Measurements from ENCODE around the gene PTTG1IP2. TPM values are rescaled to one million over a fixed set of nuclear protein-coding genes. Genes with fewer than 3 reads are reported as not detected.

The PTTG1IP2 gene
- polyA plus RNA-seq, 4 donors: not detected

DNA sequence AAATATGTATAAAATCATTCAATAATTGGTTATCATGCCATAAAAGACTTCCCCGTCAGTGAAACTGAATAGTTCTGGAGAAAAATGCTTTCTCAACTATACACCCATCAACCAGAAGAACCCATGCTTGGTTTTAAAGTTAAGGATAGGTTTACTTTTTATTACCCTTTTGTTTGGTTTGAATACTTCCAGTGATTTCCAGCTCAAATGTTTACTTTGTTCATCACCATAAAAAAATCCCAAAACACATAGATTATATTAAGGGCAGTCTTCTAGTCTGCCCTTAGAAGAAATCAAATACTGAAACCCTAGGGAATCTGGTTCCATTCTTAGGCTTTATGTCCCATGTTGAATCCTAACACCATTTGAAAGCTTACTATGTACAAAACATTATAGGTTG is 49.2 kb downstream of the PTTG1IP2 start:
- Histone ChIP-seq H3K27ac (ENCODE audit: low read depth in 1 of 3, low read length in 2 of 3) (no peak overlapping the region), H3K4me1 (ENCODE audit: control insufficient read depth in 3 of 3, insufficient read depth in 2 of 3, low read depth in 1 of 3, low read length in 2 of 3) (no peaks in the 10 kb centered on the region), H3K4me3 (ENCODE audit: low read depth in 1 of 3, low read length in 3 of 3) (no peak overlapping the region), H3K36me3 (ENCODE audit: control insufficient read depth in 3 of 3, insufficient read depth in 2 of 3, low read depth in 1 of 3, low read length in 3 of 3) (no peaks in the 10 kb centered on the region), H3K27me3 (ENCODE audit: control insufficient read depth in 3 of 3, insufficient read depth in 3 of 3, low read length in 3 of 3) (no peaks in the 10 kb centered on the region), H3K9me3 (ENCODE audit: control insufficient read depth in 2 of 2, insufficient read depth in 1 of 2, low read depth in 1 of 2, low read length in 1 of 2) (no peaks in the 10 kb centered on the region)
- 65 to 84% (median 83%) methylated on average over 1 of the region's 1 CpG for WGBS, 3 donors
- no peak for DNase-seq
- no peak for FAIRE-seq

DNA sequence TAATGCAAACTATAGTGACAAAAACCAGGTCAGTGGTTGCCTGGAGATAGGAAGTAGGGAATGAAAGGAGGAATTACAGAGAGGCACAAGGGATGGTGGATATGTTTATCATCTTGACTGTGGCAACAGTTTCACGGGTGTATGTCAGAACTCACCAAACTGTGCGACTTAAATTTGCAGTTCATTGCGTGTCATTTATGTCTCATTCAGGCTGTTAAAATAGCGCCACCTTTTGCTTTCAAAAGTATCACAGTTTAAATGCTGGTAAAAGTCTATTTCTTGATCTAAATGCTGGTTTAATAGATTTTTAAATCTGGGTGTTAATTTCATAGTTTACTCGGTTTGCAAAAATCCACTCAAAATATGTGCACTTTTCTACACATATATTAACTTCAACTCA is 51.0 kb downstream of the PTTG1IP2 start:
- FAIRE-seq (no peak), DNase-seq (no peak)
- WGBS, 3 donors: 31 to 39% (median 34%) methylated on average over 5 of the region's 5 CpGs
- H3K9me3 ChIP-seq (ENCODE audit: control insufficient read depth in 2 of 2, insufficient read depth in 1 of 2, low read depth in 1 of 2, low read length in 1 of 2): no peaks in the 10 kb centered on the region
- no peaks in the 10 kb centered on the region for H3K36me3 ChIP-seq (ENCODE audit: control insufficient read depth in 3 of 3, insufficient read depth in 2 of 3, low read depth in 1 of 3, low read length in 3 of 3)
- no peaks in the 10 kb centered on the region for H3K4me1 ChIP-seq (ENCODE audit: control insufficient read depth in 3 of 3, insufficient read depth in 2 of 3, low read depth in 1 of 3, low read length in 2 of 3)
- no peak overlapping the region for H3K4me3 ChIP-seq (ENCODE audit: low read depth in 1 of 3, low read length in 3 of 3)
- no peaks in the 10 kb centered on the region for H3K27me3 ChIP-seq (ENCODE audit: control insufficient read depth in 3 of 3, insufficient read depth in 3 of 3, low read length in 3 of 3)
- H3K27ac ChIP-seq (ENCODE audit: low read depth in 1 of 3, low read length in 2 of 3): no peak overlapping the region

DNA sequence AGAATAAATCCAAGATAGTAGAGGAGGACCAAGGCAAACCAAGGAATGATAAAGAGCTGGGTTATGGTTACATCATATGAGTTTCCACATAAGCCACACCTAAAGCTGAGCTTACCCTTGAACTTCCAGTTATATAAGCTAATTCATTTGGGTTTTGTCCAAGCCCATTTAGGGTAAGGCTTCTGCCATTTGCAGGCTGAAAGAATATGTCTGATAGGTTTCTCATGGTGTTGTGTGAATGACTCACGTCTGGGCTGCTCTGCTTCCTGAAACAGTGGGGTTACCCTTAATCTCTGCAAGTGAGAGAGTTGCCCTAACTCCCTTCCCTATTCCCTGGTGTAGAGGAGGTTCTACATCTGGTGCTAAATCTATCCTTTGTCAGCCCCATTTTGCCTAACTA is 60.8 kb downstream of the PTTG1IP2 start:
- WGBS, 3 donors: 29 to 64% (median 60%) methylated on average over 1 of the region's 1 CpG
- no peaks in the 10 kb centered on the region for H3K4me1 ChIP-seq (ENCODE audit: control insufficient read depth in 3 of 3, insufficient read depth in 2 of 3, low read depth in 1 of 3, low read length in 2 of 3)
- no peak overlapping the region for H3K4me3 ChIP-seq (ENCODE audit: low read depth in 1 of 3, low read length in 3 of 3)
- no peak for DNase-seq
- FAIRE-seq: no peak
- H3K36me3 ChIP-seq (ENCODE audit: control insufficient read depth in 3 of 3, insufficient read depth in 2 of 3, low read depth in 1 of 3, low read length in 3 of 3): no peaks in the 10 kb centered on the region
- no peaks in the 10 kb centered on the region for H3K27me3 ChIP-seq (ENCODE audit: control insufficient read depth in 3 of 3, insufficient read depth in 3 of 3, low read length in 3 of 3)
- H3K27ac ChIP-seq (ENCODE audit: low read depth in 1 of 3, low read length in 2 of 3): no peak overlapping the region
- no peaks in the 10 kb centered on the region for H3K9me3 ChIP-seq (ENCODE audit: control insufficient read depth in 2 of 2, insufficient read depth in 1 of 2, low read depth in 1 of 2, low read length in 1 of 2)

DNA sequence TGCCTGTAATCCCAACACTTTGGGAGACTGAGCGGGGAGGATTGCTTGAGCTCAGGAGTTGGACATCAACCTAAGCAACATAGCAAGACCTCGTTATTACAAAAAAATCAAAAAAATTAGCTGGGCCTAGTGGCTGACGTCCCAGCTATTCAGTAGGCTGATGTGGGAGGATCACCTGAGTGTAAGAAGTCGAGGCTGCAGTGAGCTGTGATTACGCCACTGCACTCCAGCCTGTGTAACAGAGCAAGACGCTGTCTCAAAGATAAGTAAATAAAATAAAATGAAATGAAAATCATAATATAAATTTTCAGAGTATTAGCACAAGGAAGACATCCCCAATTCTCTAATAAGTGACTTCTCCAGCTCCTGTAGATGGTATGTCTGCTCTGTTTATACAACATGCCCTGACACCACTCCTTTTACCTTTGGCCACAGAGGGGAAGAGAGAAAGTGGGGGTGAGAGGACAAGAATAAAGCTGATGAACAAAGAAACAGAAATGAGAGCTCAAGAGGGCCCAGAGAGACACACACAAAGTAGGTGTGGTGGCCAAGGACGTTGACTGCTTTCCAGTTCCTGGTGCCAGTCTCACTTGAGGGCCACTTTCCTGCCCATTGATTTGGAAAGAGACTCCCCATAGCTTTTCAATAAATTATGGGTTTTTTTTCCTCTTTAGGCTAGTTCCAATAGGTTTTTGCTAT is 62.9 kb downstream of the PTTG1IP2 start:
- Histone ChIP-seq H3K27me3 (ENCODE audit: control insufficient read depth in 3 of 3, insufficient read depth in 3 of 3, low read length in 3 of 3) (no peaks in the 10 kb centered on the region), H3K27ac (ENCODE audit: low read depth in 1 of 3, low read length in 2 of 3) (no peak overlapping the region), H3K36me3 (ENCODE audit: control insufficient read depth in 3 of 3, insufficient read depth in 2 of 3, low read depth in 1 of 3, low read length in 3 of 3) (no peaks in the 10 kb centered on the region), H3K4me3 (ENCODE audit: low read depth in 1 of 3, low read length in 3 of 3) (no peak overlapping the region), H3K4me1 (ENCODE audit: control insufficient read depth in 3 of 3, insufficient read depth in 2 of 3, low read depth in 1 of 3, low read length in 2 of 3) (no peaks in the 10 kb centered on the region), H3K9me3 (ENCODE audit: control insufficient read depth in 2 of 2, insufficient read depth in 1 of 2, low read depth in 1 of 2, low read length in 1 of 2) (no peaks in the 10 kb centered on the region)
- FAIRE-seq (no peak), DNase-seq (no peak)
- WGBS, 3 donors: 73 to 81% (median 76%) methylated on average over 7 of the region's 7 CpGs

DNA sequence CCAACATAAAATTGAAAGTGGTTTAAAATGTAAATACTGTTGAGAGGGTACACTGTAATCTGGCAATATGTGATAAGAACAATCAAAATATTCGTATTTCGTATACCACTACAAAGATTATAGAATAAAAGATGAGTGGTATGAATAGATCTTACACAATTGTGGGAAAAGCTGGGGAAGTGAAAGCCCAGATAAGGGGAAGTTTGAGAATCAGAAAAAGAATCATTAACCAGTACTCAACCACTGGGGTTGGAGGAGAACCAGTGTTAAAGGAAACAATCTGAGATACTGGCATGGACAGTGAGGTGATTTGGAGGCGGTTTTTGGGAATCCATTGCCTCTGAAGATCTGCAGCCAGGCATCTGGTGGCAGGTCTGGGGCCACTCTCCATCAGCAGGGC is 67.0 kb downstream of the PTTG1IP2 start:
- no peak for DNase-seq
- H3K4me1 ChIP-seq (ENCODE audit: control insufficient read depth in 3 of 3, insufficient read depth in 2 of 3, low read depth in 1 of 3, low read length in 2 of 3): no peaks in the 10 kb centered on the region
- 77 to 78% (median 78%) methylated on average over 3 of the region's 3 CpGs for WGBS, 3 donors
- FAIRE-seq: no peak
- H3K36me3 ChIP-seq (ENCODE audit: control insufficient read depth in 3 of 3, insufficient read depth in 2 of 3, low read depth in 1 of 3, low read length in 3 of 3): no peaks in the 10 kb centered on the region
- H3K27me3 ChIP-seq (ENCODE audit: control insufficient read depth in 3 of 3, insufficient read depth in 3 of 3, low read length in 3 of 3): no peaks in the 10 kb centered on the region
- H3K4me3 ChIP-seq (ENCODE audit: low read depth in 1 of 3, low read length in 3 of 3): no peak overlapping the region
- no peak overlapping the region for H3K27ac ChIP-seq (ENCODE audit: low read depth in 1 of 3, low read length in 2 of 3)
- no peaks in the 10 kb centered on the region for H3K9me3 ChIP-seq (ENCODE audit: control insufficient read depth in 2 of 2, insufficient read depth in 1 of 2, low read depth in 1 of 2, low read length in 1 of 2)

DNA sequence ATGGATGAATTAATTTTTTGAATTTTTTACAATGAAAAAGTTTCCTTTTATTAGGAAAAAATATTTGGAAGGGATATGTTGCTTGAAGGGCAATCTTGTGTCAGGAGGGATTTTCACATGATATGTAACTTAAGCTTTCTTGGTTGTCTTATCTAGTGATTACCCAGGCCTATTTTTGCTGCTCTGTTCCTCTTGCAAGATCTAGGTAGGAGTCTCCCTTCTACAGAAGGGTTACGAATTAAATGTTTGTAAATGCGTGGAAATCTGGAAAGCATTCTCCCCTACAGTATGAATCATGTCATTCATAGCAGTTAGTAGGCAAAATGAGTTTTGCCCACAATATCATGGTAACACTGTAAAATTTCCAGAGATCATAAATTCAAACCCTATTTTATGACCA is 69.0 kb downstream of the PTTG1IP2 start:
- Histone ChIP-seq H3K4me3 (ENCODE audit: low read depth in 1 of 3, low read length in 3 of 3) (no peak overlapping the region), H3K4me1 (ENCODE audit: control insufficient read depth in 3 of 3, insufficient read depth in 2 of 3, low read depth in 1 of 3, low read length in 2 of 3) (no peaks in the 10 kb centered on the region), H3K9me3 (ENCODE audit: control insufficient read depth in 2 of 2, insufficient read depth in 1 of 2, low read depth in 1 of 2, low read length in 1 of 2) (no peaks in the 10 kb centered on the region), H3K36me3 (ENCODE audit: control insufficient read depth in 3 of 3, insufficient read depth in 2 of 3, low read depth in 1 of 3, low read length in 3 of 3) (no peaks in the 10 kb centered on the region), H3K27me3 (ENCODE audit: control insufficient read depth in 3 of 3, insufficient read depth in 3 of 3, low read length in 3 of 3) (no peaks in the 10 kb centered on the region), H3K27ac (ENCODE audit: low read depth in 1 of 3, low read length in 2 of 3) (no peak overlapping the region)
- WGBS, 3 donors: 82 to 90% (median 90%) methylated on average over 2 of the region's 2 CpGs
- DNase-seq (no peak), FAIRE-seq (no peak)

DNA sequence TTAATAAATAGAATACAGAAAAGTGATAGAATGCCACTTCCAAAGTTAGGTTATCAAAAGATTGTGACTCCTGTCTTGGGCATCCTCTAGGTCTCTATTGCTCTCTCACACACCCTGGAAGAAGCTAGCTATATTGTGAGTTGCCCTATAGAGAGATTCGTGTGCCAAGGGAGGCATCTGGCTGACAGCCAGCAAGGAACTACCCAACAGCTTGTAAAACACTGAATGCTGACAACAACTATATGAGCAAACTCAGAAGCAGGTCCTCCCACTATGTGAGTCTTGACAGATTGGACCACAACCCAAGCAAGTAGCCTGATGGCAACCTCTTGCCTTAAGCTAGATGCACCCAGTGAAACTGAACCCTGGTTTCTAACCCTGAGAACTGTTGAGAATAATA is 71.0 kb downstream of the PTTG1IP2 start:
- H3K4me3 ChIP-seq (ENCODE audit: low read depth in 1 of 3, low read length in 3 of 3): no peak overlapping the region
- WGBS, 3 donors: 0 to 33% (median 28%) methylated on average over 1 of the region's 1 CpG
- H3K4me1 ChIP-seq (ENCODE audit: control insufficient read depth in 3 of 3, insufficient read depth in 2 of 3, low read depth in 1 of 3, low read length in 2 of 3): no peaks in the 10 kb centered on the region
- no peaks in the 10 kb centered on the region for H3K27me3 ChIP-seq (ENCODE audit: control insufficient read depth in 3 of 3, insufficient read depth in 3 of 3, low read length in 3 of 3)
- DNase-seq (no peak), FAIRE-seq (no peak)
- H3K27ac ChIP-seq (ENCODE audit: low read depth in 1 of 3, low read length in 2 of 3): no peak overlapping the region
- no peaks in the 10 kb centered on the region for H3K9me3 ChIP-seq (ENCODE audit: control insufficient read depth in 2 of 2, insufficient read depth in 1 of 2, low read depth in 1 of 2, low read length in 1 of 2)
- no peaks in the 10 kb centered on the region for H3K36me3 ChIP-seq (ENCODE audit: control insufficient read depth in 3 of 3, insufficient read depth in 2 of 3, low read depth in 1 of 3, low read length in 3 of 3)

DNA sequence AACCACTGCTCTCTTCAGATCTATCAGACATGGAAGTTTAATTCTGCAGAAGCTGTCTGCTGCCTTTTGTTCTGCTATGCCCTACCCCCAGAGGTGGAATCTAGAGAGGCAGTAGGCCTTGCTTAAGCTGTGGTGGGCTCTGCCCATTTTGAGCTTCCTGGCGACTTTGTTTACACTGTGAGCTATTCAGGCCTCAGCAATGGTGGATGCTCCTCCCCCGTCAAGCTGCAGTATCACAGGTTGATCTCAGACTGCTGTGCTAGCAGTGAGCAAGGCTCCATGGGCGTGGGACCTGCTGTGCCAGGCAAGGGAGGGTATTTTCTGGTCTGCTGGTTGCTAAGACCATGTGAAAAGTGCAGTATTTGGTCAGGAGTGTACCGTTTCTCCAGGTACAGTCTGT is 81.6 kb downstream of the PTTG1IP2 start:
- H3K4me1 ChIP-seq (ENCODE audit: control insufficient read depth in 3 of 3, insufficient read depth in 2 of 3, low read depth in 1 of 3, low read length in 2 of 3): no peaks in the 10 kb centered on the region
- no peaks in the 10 kb centered on the region for H3K9me3 ChIP-seq (ENCODE audit: control insufficient read depth in 2 of 2, insufficient read depth in 1 of 2, low read depth in 1 of 2, low read length in 1 of 2)
- no peaks in the 10 kb centered on the region for H3K36me3 ChIP-seq (ENCODE audit: control insufficient read depth in 3 of 3, insufficient read depth in 2 of 3, low read depth in 1 of 3, low read length in 3 of 3)
- H3K27me3 ChIP-seq (ENCODE audit: control insufficient read depth in 3 of 3, insufficient read depth in 3 of 3, low read length in 3 of 3): no peaks in the 10 kb centered on the region
- 39 to 60% (median 55%) methylated on average over 4 of the region's 4 CpGs for WGBS, 3 donors
- FAIRE-seq (no peak), DNase-seq (no peak)
- no peak overlapping the region for H3K27ac ChIP-seq (ENCODE audit: low read depth in 1 of 3, low read length in 2 of 3)
- no peak overlapping the region for H3K4me3 ChIP-seq (ENCODE audit: low read depth in 1 of 3, low read length in 3 of 3)

DNA sequence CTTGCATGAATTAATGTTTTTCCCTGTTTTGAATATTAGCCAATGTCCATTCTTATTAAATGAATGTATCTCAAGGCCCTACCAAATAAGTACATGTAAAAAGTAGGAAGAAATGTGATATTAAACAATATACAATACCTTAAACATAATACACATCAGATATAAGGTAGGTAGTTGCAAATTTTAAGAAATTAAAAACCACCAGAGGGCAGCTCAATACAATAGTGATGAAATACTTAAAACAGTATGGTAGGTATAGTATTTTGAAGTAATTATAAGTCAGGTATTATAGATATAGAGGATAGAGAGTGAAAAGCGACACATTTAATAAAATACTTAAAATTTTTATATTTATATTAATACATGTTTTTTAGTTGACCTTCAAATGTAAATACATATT is 83.1 kb downstream of the PTTG1IP2 start:
- no peaks in the 10 kb centered on the region for H3K27me3 ChIP-seq (ENCODE audit: control insufficient read depth in 3 of 3, insufficient read depth in 3 of 3, low read length in 3 of 3)
- no peaks in the 10 kb centered on the region for H3K4me1 ChIP-seq (ENCODE audit: control insufficient read depth in 3 of 3, insufficient read depth in 2 of 3, low read depth in 1 of 3, low read length in 2 of 3)
- no peak overlapping the region for H3K27ac ChIP-seq (ENCODE audit: low read depth in 1 of 3, low read length in 2 of 3)
- no peak for DNase-seq
- no peak for FAIRE-seq
- no peak overlapping the region for H3K4me3 ChIP-seq (ENCODE audit: low read depth in 1 of 3, low read length in 3 of 3)
- 78 to 91% (median 83%) methylated on average over 1 of the region's 1 CpG for WGBS, 3 donors
- H3K36me3 ChIP-seq (ENCODE audit: control insufficient read depth in 3 of 3, insufficient read depth in 2 of 3, low read depth in 1 of 3, low read length in 3 of 3): no peaks in the 10 kb centered on the region
- no peaks in the 10 kb centered on the region for H3K9me3 ChIP-seq (ENCODE audit: control insufficient read depth in 2 of 2, insufficient read depth in 1 of 2, low read depth in 1 of 2, low read length in 1 of 2)

All from small intestine (tissue), 7 donors.